Gastrocnemius medialis (tissue), 4 donors: ENCODE results near the gene PTGES.

ENCODE experiments used
- CTCF ChIP-seq, 5 experiments: fragments of 450-650 bp in 3 of 5; fragments of 200-600 bp in 2 of 5; sonication (generic) in 2 of 5; IDR thresholded peaks in 4 of 5; conservative IDR thresholded peaks in 1 of 5; 1 replicate in 4 of 5; 2 replicates in 1 of 5; pipeline ENCODE4 v1.5.1; 2016 to 2019; ENCODE audit warnings: antibody characterized with exemption in 5 of 5, mild to moderate bottlenecking in 3 of 5, moderate library complexity in 3 of 5
- POLR2A ChIP-seq, 2 donors: fragments of 450-650 bp; IDR thresholded peaks; one replicate each; pipeline ENCODE4 v1.6.1; 2017; ENCODE audit warnings: antibody characterized with exemption in 2 of 2, mild to moderate bottlenecking in 2 of 2, moderate library complexity in 2 of 2

GRCh38 chr9:129704807-129705206 lies 48.0 kb downstream of the PTGES start:
- TF ChIP-seq CTCF (IDR thresholded peaks at IDR 0.05 in 4 of 5, conservative IDR thresholded peaks at IDR 0.05 in 1 of 5) (no peak), POLR2A (IDR thresholded peaks at IDR 0.05) (no peak)
